GM19025 (cell line): ENCODE measurements around the gene GHITM.

ENCODE experiments used
- ATAC-seq: cut with Tn5 transposase; IDR thresholded peaks from one replicate; pipeline ENCODE4 v1.9.1; 2021; ENCODE audit warnings: mild to moderate bottlenecking, low read depth, moderate library complexity; ENCODE audit not compliant: unreplicated experiment

The GHITM gene

GRCh38 chr10:84197643-84198042 lies 58.3 kb downstream of the GHITM start:
- ATAC-seq: no peak

- no peak for ATAC-seq
Measured at GRCh38 chr10:84198206-84198915, 59.1 kb downstream of the GHITM start.

- no peak for ATAC-seq
Measured at GRCh38 chr10:84200537-84201243, 61.4 kb downstream of the GHITM start.

GRCh38 chr10:84201244-84201606 lies 61.9 kb downstream of the GHITM start:
- ATAC-seq: no peak

GRCh38 chr10:84201682-84202081 lies 62.4 kb downstream of the GHITM start:
- ATAC-seq: no peak

GRCh38 chr10:84202349-84202748 lies 63.0 kb downstream of the GHITM start:
- ATAC-seq: no peak
